HT-29 (cell line): ENCODE measurements around the gene ROR1. TPM values are rescaled to one million over a fixed set of nuclear protein-coding genes. Genes with fewer than 3 reads are reported as not detected.

Experiments
- DNase-seq: peaks from one replicate; pipeline ENCODE4 v3.0.0-alpha.2; 2015; ENCODE audit warnings: low spot score
- total RNA-seq: library from RNA; depleted of rRNA; stranded (reverse); fragments of >200 nt; shearing (Covaris generic); gene quantifications from 2 replicates; pipeline ENCODE4 v1.2.3, GENCODE V29; 2014

Gene ROR1
- total RNA-seq, 1 experiment from 2014 or later: 40.5 TPM

DNA sequence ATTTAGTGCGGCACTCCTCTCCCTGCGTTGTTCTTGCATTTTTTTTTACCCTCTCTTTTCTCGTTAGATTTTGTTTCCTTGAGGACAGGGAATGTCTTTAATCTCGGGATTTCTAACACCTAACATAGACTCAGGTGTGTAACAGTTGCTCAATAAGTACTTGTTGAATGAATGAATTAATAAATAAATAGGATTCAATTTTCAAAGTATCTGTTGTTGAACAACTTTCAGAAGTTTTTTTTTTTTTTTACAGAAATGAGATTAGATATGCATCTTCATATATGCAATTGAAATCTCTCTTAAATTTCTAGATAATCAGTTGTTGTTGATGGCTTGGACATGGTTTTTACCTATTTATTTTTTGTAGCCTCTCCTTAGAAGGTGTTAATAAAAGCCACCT is 83.1 kb downstream of the ROR1 start:
- no peak for DNase-seq

DNA sequence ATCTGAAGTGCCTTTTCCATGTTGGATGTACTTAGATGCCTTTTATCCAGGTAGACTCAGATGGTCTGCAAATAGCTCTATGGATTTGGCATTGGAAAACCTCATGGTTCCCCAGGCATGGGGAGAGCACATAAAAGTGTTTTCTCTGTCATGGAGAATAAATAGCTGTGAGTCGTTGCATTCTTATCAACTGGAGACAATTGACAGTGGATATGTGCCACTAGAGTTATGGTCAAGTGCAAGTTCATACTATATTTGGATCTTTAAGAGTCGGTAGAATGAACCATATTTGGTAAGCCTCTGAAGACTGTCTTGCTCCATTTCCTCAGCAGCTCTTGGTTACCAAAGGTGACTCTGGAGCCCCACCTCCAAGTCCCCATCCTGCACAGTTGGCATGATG is 83.7 kb downstream of the ROR1 start:
- DNase-seq: no peak

DNA sequence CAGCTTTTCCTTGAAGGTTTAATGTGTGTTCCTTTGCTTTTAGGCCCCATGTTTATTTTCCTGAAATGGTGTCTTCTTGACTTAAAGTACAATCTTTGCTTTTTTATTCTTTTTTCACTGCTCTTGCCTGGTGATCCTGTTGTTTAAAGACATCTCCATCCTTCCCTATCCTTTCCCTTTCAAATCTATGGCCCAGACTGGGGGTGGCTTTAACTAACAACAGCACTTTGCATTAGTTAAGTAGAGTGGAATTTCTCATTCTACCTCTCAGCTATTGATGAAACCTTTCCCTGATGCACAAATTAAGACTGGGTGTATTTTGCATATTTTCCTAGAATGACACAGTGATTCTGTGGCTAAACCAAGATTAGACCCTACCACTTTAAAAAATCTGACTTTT is 84.3 kb downstream of the ROR1 start:
- no peak for DNase-seq

DNA sequence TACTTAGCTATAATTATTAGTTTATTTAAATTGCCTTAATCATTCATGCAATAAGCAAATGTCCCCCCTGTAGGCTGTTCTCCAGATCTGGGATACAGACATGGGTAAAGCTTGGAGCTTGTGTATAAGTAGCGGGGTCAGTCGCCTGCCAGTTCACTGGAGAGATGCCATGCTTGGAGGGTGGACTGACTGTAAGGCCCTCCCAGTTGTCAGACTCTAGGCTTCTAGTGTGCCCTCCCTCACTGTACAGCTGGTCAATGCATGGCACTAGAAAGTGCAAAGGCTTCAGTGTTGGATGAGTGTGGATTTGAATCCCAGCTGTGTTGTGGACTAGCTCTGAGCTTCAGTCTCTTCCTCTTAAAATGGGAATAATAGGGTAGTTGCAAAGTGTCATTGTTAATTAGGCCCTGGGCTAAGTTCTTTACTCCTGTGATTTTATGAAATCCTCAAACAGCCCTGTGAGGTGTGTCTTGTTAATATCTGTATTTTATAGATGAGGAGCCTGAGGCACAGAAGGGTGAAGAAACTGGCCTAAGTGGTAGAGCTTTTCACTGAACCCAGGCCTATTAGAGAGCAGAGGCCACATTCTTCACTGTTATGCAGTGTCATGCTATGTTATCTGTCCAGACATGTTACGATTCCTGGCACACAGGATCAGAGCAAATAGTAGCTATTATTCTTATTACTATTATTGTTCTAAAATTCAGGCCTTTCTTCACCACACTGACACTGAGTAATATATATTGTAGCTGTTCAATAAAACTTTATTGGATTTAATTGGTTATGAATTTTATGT is 85.9 kb downstream of the ROR1 start:
- DNase-seq: no peak

DNA sequence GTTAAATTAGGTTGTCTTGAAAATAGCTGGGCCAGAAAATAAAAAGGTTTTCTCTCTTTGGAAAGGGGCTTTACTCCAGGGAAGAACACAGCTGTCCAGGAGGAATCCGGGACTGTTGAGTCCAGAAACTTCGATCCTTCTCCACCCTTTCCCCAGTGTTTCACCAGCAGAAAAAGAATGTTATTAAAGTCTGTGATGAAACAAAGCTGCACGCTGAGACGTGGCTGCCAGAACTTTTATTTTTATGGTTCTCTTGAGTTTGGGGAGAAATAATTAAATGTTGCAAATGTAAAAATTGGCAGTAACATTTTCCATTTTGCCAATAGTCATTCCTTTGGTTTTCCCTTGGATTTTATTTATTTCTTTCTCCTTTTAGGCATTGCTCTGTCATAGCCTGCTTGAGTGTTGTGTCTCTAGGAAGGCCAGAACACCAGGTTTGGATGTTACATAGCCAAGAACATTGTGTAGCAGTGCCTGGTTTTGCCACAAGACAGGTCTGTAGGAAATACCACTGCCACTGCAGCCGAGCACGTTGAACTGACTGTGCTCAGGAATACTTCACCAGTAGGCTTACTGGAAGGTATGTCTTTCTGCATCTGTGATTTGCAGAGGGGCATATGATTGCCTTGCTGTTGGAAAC is 87.4 kb downstream of the ROR1 start:
- DNase-seq: no peak

DNA sequence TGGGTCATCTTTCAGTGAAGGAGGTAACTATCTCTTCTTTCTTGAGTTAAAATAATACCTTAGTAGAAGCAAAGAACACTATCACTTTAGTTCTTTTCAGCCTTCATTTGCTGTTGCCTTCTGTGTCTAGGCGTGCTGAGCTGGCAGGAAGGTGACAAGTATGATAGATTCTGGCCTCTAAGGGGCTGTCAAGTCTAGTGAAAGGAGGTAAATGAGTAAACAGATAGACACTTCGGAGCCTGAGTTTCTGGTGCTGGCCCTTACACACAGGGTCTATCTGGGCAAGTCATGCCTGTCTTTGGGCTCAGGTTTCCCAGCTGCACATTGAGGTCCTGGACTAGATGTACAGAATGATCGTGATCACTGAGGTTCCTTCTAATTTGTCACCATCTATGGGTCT is 89.3 kb downstream of the ROR1 start:
- no peak for DNase-seq

DNA sequence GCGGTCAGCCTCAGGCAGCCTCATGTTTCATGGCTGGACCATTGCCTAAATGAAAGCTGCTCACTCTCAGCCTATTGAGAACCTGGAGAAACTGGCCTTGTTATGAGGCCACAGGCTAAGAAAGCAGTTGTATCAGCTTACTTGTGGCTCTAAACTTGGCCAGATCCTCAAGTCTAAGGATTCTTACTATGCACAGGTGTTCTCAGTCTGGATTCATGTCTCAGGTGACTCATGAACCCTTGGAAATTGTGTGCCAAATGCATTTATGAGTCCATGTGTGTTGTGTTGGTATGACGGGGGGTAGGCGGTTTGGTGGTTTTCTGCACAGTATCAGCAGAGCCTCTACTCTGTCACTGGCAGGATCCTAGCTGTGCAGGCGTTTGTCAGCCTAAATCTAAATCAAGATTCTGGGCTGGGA is 90.4 kb downstream of the ROR1 start:
- DNase-seq: no peak

DNA sequence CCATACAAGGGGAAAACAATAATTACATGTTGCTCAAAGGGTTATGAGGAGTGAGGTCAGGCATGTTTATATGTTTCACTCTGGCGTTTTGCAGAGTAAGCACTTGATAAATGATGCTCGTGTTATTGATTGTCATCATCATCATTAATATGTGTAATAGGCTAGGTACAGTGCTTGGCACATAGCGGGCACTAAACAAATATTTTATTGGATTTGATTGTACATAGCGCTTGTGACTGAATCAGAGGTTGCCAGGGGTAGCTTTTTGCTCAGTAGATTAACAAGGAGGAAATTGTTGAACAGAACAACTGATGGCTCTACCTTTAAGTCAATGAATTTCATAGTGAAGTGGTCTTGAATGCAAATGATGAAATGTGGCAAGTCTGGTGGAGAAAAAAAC is 91.7 kb downstream of the ROR1 start:
- no peak for DNase-seq

DNA sequence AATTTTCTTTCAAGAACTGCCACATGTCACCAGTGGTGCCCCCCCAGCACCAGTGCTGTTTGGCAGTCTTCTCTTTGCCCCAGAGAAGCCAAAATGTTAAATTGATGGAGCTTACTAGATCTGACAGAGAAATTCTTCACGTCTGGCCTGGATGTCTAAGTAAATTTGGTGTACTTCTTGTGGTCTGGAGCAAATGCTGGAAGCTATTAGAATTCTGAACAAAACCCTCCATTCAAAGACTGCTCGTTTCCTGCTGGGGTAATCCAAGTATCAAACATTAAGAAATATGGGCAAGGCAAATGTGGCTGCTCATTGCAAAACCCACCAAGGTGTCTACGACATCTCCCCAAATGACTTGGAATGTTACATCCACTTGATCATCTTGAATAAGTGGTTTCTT is 92.3 kb downstream of the ROR1 start:
- no peak for DNase-seq

DNA sequence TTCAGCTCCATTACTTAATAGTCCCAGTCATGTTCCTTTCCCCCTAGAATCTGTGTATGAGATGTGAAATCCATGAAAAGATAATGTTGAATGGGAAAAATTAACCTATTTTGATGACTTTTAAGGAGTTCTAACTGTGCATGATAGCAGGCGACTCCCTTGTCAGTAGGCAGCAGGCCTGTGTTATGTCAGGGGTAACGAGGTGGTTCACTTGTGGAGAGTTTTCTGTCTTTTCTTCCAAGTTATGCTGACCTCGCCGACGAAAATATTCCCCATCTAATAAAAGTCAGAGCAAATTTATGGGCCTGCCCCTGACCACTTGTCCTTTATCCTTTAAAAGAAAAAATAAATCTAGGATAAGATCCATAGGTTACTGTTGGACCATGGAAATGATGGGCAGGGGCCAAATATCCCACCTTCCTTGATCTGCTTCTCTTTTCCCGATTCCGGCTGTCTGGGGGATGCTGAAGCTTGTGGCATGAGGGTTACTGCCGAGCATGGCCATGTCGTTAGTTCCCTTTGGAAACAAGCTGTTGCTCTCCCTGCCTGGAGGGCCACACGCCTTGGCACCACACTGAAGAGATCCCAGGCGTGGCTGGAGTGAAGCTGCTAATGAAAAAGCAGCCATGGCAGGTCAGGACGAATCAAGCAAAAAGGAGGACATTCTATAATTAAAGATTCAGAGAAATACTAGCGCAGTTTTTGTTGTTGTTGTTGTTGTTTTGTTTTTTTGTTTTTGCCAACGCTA is 93.8 kb downstream of the ROR1 start:
- no peak for DNase-seq

DNA sequence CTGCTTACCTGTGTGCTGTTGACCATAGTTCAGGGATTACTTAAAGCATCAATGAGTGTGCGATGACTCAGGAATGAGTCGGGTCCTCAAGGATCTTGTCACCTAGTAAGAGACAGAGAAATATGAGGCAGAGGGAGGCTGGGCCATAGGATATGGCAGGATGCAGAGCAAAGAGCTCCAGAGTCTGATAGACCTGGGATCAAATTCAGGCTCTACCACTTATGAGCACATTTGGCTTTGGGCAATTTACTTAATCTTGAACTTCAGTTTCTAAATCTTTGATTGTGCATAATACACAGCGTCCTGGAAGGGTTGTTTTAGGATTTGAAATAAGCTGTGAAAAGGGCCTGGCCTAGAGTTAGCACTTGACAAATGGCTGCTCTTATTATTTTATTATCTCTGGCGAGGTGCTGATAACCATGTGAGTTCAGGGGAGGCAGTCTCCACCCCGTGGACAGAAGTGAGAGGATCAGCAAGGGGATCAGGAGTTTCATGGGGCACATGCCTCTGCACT is 94.5 kb downstream of the ROR1 start:
- DNase-seq: peak; percentile 28

DNA sequence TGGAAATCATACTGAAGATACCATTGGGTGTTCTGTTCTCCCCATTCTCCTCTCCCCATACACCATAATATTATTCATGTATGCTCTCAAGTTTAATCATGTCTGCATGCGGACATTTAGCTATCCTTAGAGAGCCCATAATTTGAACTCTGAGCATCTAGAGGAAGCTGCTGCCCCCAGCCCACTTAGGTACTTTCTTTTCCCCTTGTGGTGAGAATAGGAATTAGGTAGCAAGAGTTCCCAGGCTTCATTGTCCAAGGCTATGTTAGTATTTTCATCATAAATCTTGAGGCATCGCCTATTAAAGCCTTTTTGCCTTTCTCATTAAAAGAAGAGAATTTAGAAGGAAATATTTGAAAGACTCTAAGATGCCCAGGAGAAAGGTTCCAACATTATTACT is 96.3 kb downstream of the ROR1 start:
- no peak for DNase-seq

DNA sequence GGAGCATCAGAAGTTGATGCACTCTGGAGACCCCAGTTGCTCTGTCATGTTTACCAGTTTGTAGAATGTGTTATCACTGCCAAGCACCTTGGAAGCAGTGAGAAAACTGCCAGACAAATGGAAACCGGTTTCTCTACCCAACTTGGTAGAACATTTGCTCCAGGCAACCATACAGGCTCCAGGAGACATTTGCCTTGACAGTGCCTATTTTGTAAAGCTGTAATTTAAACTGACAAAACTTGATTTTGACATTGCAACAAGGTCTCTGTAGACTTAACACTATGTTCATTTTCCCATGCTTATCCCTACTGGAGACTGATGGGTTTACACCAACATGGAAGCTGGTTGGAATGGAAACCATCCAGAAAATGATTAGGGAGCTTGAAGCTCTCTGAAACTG is 97.6 kb downstream of the ROR1 start:
- no peak for DNase-seq

DNA sequence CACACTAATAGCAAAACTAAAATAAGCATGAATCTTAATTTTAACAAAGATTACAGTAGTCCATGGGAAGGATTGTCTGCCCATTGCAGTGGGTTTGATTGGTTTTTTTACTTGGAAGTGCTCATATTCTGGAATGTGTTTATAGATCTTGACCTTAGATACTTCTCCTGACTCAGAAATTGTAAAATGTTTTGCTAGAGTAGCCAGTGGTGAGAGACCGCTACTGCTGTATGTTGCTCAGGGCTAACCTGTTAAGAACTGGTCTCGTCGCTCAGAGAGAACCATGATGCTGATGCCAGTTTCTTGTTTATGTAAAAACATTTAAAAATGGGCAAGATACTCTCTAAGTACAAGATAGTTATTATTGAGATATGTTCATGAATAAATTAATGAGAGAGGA is 99.9 kb downstream of the ROR1 start:
- peak; percentile 36 for DNase-seq

DNA sequence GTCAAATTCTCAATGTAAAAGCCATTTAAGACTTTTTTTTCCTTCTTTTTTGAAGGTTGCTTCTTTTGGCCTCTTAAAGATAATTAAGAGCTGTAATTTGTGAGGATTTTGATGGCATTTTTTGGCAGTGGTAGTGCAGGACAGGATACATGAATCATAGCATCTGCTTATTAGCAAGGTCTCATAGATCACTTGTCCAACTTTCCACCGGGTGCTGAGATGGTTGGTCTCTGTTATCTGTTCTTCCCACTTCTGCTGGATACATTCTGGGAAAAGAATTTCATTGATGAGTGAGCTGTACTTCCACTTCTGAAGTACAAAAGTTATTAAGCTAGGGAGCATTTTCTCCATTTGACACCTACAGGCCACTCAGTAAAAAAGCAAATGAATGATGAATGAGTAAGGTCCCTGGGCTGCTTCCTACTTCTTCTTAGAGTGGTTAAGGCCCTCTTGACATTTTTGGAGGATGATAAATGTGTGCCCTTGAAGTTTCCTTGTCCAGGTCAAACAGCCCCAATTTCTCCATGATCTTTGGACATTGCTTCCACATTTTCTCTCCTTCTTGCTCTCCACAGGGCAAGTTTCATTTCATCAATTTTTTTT is 100.6 kb downstream of the ROR1 start:
- DNase-seq: no peak

DNA sequence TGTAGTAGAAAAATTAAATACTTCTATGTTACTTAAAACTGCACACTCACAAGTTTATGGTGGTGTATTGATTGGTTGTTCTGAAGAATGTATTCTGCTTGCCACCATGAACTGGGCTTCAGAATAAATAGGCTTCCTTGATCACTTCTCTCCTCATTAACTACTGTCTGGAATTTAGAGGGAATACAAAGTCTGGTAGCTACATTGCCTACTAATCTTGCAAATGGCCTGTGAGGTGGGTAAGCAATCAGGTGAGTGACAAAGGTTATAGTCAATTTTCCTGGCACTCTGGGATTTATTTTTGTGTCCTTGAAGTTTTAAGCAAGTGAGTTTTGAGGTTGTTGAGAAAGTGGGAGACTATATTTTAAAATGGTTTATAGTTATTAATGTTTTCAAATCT is 101.8 kb downstream of the ROR1 start:
- no peak for DNase-seq

DNA sequence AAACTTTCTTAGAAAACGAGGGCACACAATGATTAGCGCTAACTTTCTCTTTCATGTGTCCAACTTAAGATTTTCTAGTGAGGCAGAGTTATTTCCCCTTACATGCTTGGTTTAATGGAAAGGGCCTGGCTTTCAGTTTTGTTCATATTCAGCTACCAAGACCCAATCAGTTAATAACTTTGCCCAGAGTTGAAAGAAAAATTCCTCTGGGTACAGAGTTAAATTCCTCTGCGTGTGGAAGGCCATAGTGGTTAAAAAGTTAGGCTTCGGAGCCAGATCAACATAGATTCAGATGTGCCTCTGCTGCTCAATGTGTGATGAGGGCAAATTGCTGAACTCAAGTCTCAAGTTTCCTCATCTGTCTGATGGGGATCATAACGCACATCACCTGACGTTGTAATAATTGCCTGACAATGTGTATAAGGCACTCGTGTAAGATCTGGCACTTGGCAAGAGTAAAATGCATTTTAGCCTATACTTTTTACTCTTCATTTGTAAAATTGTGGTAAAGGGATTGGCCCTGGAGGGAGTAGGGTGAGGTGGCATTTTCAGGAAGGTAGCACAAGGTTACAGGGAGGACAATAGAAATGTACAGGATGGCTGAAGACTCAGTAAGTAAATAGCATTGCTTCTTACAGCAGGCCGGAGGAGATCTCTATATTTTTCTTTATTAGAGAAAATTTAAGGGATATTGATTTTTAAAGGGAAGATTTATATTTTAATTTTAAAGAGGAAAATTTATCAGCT is 103.4 kb downstream of the ROR1 start:
- peak; percentile 65 for DNase-seq

DNA sequence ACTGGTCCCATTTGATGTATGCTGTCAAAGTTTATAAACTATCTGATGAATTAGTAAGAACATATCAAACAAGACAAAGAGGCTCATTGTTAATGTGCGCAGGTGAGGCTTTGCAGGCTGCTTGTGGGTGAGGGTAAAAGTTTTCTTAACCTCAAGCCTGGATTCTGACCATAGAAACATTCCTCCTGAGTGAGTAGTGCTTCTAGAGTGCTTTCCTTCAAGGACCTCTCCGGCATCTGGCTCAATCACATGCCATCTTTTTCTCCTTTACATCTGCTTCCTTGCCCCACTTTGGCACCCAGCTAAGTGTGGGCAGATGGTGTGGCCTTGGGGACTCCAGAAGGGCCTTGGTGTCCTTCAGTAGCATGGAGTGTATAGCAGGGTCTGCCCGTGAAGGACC is 104.0 kb downstream of the ROR1 start:
- peak; percentile 81 for DNase-seq

DNA sequence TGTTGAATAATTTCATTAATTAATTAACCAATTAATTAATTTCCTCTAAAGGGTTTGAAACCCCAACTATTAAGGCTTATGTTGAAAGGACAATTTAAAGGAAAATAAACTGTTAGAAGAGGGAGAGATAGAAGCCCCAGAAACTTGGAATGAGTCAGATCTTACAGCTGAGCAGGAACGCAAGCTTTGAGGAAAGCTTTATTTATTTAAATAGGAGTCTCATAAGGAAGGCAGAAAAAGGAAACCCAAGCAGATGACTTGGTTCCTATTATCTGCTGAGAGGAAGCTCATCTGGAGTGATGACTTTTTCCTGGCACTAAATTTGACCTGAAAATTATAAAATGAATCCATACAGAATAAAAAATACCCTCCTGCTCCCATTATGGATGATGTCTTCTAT is 105.1 kb downstream of the ROR1 start:
- no peak for DNase-seq

DNA sequence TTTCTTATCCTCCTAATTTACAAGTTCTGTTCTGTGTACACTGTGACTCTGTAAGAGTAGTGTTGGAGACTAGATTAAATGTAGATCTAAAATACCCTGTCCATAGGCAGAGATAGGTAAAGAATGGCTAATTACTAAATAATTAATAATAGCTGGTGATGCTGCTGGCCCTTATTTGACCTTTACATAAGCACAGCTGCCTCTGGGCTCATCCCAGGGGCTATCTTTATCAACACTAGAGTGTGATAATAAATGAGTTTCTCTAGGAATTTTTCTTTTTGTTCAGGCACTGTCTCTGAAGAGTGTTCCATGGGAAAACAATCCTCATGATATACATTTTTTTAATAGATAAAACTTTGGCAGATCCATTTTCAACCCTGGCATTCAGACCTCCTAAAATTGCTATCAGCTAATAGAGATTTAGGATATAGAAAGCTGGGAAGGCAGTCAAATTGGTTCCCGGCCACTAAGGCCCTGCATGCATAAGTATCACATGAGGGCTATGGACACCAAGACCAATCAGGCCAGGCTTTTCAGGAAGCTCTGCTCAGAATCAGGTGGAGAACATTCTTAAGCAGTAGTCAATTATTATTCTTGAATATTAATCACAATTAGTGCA is 107.2 kb downstream of the ROR1 start:
- no peak for DNase-seq
